Natural killer cell (primary cell): Measurements from ENCODE around the gene THOC6. TPM values are rescaled to one million over a fixed set of nuclear protein-coding genes. Genes with fewer than 3 reads are reported as not detected.

ENCODE experiments used
- ATAC-seq, 3 donors: fragments of 150-1000 bp in 2 of 3; fragments of 200-7000 bp in 1 of 3; cut with Tn5 transposase; 1 replicate in 1 of 3; 2 replicates in 2 of 3; pipeline ENCODE4 v1.10.0; 2021; ENCODE audit warnings: mild to moderate bottlenecking in 2 of 3, moderate library complexity in 2 of 3
- DNase-seq, 2 donors: peaks; one replicate each; pipeline versions ENCODE4 v3.0.0 to v3.0.0-alpha.2; 2013 to 2021; ENCODE audit warnings: mixed read lengths in 1 of 2
- H3K27ac ChIP-seq: one replicate; pipeline ENCODE4 v1.5.1; 2013; ENCODE audit warnings: mild to moderate bottlenecking, low read length
- H3K27me3 ChIP-seq: one replicate; pipeline ENCODE4 v1.6.1; 2013; ENCODE audit warnings: low read length; ENCODE audit not compliant: control insufficient read depth, insufficient read depth
- H3K36me3 ChIP-seq: one replicate; pipeline ENCODE4 v1.6.1; 2013; ENCODE audit warnings: low read length; ENCODE audit not compliant: control insufficient read depth, insufficient read depth
- H3K4me1 ChIP-seq: one replicate; pipeline ENCODE4 v1.6.1; 2013; ENCODE audit warnings: low read length; ENCODE audit not compliant: control insufficient read depth, insufficient read depth
- H3K4me3 ChIP-seq: one replicate; pipeline ENCODE4 v1.5.1; 2013; ENCODE audit warnings: low read length
- H3K9me3 ChIP-seq: one replicate; pipeline ENCODE4 v1.6.1; 2013; ENCODE audit warnings: low read length; ENCODE audit not compliant: control insufficient read depth, insufficient read depth
- H3K27ac Mint-ChIP-seq, 2 donors: one replicate each; pipeline ENCODE4 v1.8.0; 2022; ENCODE audit warnings: mild to moderate bottlenecking in 2 of 2, mixed read lengths in 2 of 2, moderate library complexity in 1 of 2
- H3K27me3 Mint-ChIP-seq, 2 donors: one replicate each; pipeline ENCODE4 v1.8.0; 2022; ENCODE audit warnings: low read depth in 2 of 2, mixed read lengths in 2 of 2
- H3K36me3 Mint-ChIP-seq: one replicate; pipeline ENCODE4 v1.8.0; 2022; ENCODE audit warnings: mixed read lengths
- H3K4me1 Mint-ChIP-seq, 2 donors: one replicate each; pipeline ENCODE4 v1.8.0; 2022; ENCODE audit warnings: mixed read lengths in 2 of 2
- H3K4me3 Mint-ChIP-seq: one replicate; pipeline ENCODE4 v1.8.0; 2022; ENCODE audit warnings: mild to moderate bottlenecking, moderate library complexity, mixed read lengths
- H3K9me3 Mint-ChIP-seq, 2 donors: one replicate each; pipeline ENCODE4 v1.8.0; 2022; ENCODE audit warnings: mixed read lengths in 2 of 2
- CTCF ChIP-seq: fragments of 200-600 bp; IDR thresholded peaks from one replicate; pipeline ENCODE4 v1.8.0; 2022; ENCODE audit warnings: antibody characterized with exemption
- WGBS: methylation state at CpG from one replicate; pipeline ENCODE4 v1.1.7; 2013; ENCODE audit warnings: missing lambda C conversion rate; ENCODE audit not compliant: insufficient coverage; 5-methylcytosine and 5-hydroxymethylcytosine counted together
- intact Hi-C: fragments of 100-400 bp; cut with micrococcal nuclease; formaldehyde crosslinking; loops from one replicate; pipeline ENCODE4 v1.14.2; 2022
- total RNA-seq, 4 donors: library from RNA; stranded (reverse); fragments of 120-200 nt in 1 of 4; gene quantifications; one replicate each; pipeline versions ENCODE4 v1.2.3 to v1.2.4, GENCODE V29; 2013 to 2022

THOC6 gene
- total RNA-seq, 3 donors from 2014 or later (not counting 1 experiment from before 2014, with no cell fraction given): 17.1 to 21.5 (median 17.2) TPM

GRCh38 chr16:3017344-3017743, 6.5 kb upstream of the THOC6 start:
- H3K4me1 Mint-ChIP-seq: peaks cover 17 to 32% of the 10 kb centered on the region in 2 donors
- Histone ChIP-seq H3K36me3 (no peaks in the 10 kb centered on the region), H3K27me3 (peaks cover 6% of the 10 kb centered on the region), H3K27ac (no peak overlapping the region), H3K4me3 (no peak overlapping the region), H3K9me3 (no peaks in the 10 kb centered on the region), H3K4me1 (peaks cover 41% of the 10 kb centered on the region)
- H3K9me3 Mint-ChIP-seq: no peaks in the 10 kb centered on the region
- no peak for ATAC-seq
- TF ChIP-seq CTCF: no peak
- H3K27me3 Mint-ChIP-seq: peaks cover 0 to 5% of the 10 kb centered on the region in 2 donors
- no peaks in the 10 kb centered on the region for H3K36me3 Mint-ChIP-seq
- intact Hi-C loops: no loop called here
- 97% methylated on average over 20 of the region's 20 CpGs for WGBS
- H3K27ac Mint-ChIP-seq: no peak overlapping the region
- DNase-seq: no peak
- H3K4me3 Mint-ChIP-seq: no peak overlapping the region

GRCh38 chr16:3017794-3018506, 5.9 kb upstream of the THOC6 start, which contains the start of gene CLDN6:
TSS of gene CLDN6 (minus strand) at chr16:3018183. CDS start at chr16:3016021, 2,162 bp downstream.
- Histone ChIP-seq H3K4me1 (peaks cover 47% of the 10 kb centered on the region), H3K9me3 (no peaks in the 10 kb centered on the region), H3K4me3 (no peak within 1 kb of the TSS), H3K27me3 (peaks cover 6% of the 10 kb centered on the region), H3K27ac (no peak within 1 kb of the TSS), H3K36me3 (no peaks in the 10 kb centered on the region)
- peak in 1 of 2 donors; percentile 57 for DNase-seq
- no peak within 1 kb of the TSS for H3K4me3 Mint-ChIP-seq
- H3K27me3 Mint-ChIP-seq: peaks cover 0 to 5% of the 10 kb centered on the region in 2 donors
- intact Hi-C loops: no loop called here
- no peak within 1 kb of the TSS for H3K27ac Mint-ChIP-seq
- ATAC-seq: no peak
- peaks cover 23 to 38% of the 10 kb centered on the region in 2 donors for H3K4me1 Mint-ChIP-seq
- no peak for TF ChIP-seq CTCF
- no peaks in the 10 kb centered on the region for H3K9me3 Mint-ChIP-seq
- WGBS: 20% methylated on average over 50 of the region's 52 CpGs
- H3K36me3 Mint-ChIP-seq: no peaks in the 10 kb centered on the region

- intact Hi-C loops: no loop called here
- Histone ChIP-seq H3K27ac (no peak overlapping the region), H3K4me1 (peaks cover 61% of the 10 kb centered on the region)
Measured at GRCh38 chr16:3019594-3020246, 4.1 kb upstream of the THOC6 start.

More at GRCh38 chr16:3019594-3020246, 4.1 kb upstream of the THOC6 start:
- H3K4me3 ChIP-seq: peak overlapping the region; percentile 40
- DNase-seq (no peak), ATAC-seq (no peak)
- H3K9me3 ChIP-seq: no peaks in the 10 kb centered on the region
- H3K36me3 ChIP-seq: no peaks in the 10 kb centered on the region
- Mint-ChIP-seq H3K4me1 (peaks cover 35 to 54% of the 10 kb centered on the region in 2 donors), H3K27ac (peak overlapping the region; percentile 65 to 91), H3K4me3 (peak overlapping the region; percentile 92), H3K27me3 (no peaks in the 10 kb centered on the region), H3K9me3 (no peaks in the 10 kb centered on the region), H3K36me3 (no peaks in the 10 kb centered on the region)
- 32% methylated on average over 39 of the region's 40 CpGs for WGBS
- peaks cover 6% of the 10 kb centered on the region for H3K27me3 ChIP-seq
- TF ChIP-seq CTCF: no peak
